DMS114 treated with DMSO at 0.1 percent for 48 hours (cell line): ENCODE data around the gene HTR1D.
"Not testable (repeated sequence)": the region's sequence is repeated elsewhere in the genome, so short reads cannot be mapped to it uniquely, and the experiment has no call there.

Experiments used
- DNase-seq: peaks from one replicate; lab custom pipeline; 2025; ENCODE audit not compliant: unreplicated experiment; lab: John Stamatoyannopoulos, UW

The HTR1D gene

GRCh38 chr1:23216771-23217420 is 406 bp downstream of the HTR1D start:
- DNase-seq: no peak

DNA sequence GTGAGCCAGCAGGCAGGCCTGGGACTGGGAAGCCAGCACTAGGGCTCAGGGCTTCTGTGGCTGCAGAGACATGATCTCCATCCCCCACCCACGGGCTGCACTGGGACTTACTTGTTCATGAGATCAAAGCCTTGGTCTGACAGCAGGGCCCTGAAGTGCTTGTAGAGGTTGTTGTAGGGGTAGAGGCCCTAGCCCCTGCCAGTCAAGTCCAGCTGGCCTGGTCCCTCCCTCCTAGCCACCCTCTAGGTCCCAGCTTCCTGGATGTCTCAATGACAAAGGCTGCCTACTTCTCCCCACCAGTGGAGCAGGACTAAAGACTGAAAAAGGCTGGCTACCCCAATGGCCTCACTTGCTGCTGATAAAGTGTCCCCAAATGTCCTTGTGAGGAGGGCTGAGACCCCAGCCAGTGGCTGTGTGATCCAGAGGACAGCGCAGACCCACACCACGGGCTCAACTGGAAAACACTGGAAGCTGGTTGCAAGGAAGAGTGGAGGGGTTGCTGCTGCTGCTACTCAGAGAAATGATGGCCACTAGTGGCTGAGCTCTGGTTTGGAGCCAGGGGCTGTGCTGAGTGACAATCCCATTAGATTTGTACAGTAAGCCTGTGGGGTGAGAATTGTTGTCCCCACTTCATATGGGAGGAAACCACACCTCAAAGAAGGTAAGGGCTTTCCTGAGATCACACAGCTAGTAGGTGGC is 1.4 kb downstream of the HTR1D start:
- DNase-seq: no peak

DNA sequence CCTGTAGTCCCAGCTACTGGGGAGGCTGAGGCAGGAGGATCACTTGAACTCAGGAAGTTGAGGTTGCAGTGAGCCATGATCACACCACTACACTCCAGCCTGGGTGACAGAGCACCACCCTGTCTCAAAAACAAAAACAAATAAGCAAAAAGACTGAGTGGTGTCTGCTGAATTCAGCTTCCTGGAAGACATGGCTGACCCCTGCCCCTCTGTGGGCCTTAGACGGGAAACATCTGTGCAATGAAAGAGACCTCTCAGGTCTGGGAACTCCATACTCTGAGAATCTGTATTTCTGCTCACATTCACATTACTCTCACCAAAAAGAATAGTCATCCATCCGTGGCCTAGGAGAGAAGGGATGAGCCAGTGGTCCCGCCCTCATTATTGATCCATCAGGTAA is 2.0 kb downstream of the HTR1D start:
- no peak for DNase-seq

DNA sequence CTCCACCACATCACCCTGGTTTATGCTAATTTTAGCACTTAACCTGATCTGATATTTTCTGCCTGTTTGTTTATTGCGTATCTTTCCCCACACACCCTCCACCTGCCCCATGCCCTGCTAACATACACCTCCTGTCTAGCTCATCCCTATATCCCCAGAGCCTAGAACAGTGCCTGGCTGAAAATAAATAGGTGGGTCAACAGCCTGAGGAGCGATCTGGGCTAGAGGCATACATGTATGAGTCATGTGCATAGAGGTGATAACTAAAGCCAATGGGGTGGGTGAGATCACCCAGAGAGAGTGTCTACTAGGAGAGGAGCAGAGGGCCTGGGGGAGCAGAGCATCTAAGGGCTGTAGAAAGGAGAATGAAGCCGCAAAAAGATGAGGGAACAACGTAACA is 2.7 kb downstream of the HTR1D start:
- DNase-seq: no peak

DNA sequence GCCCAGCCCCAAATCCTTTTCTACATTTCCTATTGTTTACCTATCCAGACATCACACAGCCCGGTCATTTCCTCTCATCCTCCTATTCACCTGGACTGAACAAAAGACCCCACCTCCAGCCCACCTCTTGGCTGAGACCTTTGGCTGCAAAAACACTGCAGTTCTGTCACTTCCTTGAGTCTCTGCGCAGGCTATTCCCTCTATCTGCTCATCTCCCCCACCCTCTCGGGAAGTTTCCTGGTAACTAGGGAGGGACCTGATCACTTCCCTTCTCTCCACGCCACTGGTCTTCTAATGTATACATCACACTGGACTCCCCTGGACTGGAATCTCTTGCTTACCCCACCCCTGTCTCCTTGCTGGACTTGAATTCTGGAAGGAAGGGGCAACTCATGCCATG is 5.3 kb downstream of the HTR1D start:
- DNase-seq: no peak

- no peak for DNase-seq
These were observed 6.3 kb downstream of the HTR1D start for GRCh38 chr1:23210963-23211362.

- DNase-seq: no peak
These were observed 6.9 kb downstream of the HTR1D start for GRCh38 chr1:23210351-23210785.

DNA sequence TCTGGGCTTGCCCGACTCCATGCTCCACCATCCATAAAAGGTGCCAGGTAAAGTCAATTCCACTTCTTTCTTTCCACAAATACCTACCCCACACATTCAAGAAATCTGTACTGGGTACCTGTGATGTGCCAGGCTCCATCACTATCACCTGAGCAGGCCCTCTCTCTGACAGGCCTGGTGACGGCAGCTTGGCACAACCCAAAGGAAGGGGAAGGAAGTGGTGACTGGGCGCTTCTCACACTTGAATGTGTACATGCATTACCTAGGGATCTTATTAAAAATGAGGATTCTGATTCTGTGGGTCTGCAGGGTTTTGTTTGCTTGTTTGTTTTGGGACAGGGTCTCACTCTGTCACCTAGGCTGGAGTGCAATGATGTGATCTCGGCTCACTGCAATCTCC is 7.5 kb downstream of the HTR1D start:
- no peak for DNase-seq

DNA sequence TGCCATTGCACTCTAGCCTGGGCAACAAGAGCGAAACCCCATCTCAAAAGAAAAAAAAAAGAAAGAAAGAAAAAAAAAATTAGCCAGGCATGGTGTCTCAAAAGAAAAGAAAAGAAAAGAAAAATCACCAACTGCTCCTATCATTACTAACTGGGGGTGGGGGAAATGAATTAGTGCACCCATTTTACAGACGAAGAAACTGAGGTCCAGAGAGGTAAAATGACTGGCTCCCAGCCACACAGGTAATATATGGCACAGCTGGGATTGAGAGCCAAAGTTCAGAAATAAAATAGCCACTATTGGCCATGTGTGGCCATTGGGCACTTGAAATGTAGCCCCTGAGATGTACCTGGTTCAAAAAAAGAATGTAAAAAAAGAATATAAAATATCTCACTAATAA is 8.8 kb downstream of the HTR1D start:
- no peak for DNase-seq

DNA sequence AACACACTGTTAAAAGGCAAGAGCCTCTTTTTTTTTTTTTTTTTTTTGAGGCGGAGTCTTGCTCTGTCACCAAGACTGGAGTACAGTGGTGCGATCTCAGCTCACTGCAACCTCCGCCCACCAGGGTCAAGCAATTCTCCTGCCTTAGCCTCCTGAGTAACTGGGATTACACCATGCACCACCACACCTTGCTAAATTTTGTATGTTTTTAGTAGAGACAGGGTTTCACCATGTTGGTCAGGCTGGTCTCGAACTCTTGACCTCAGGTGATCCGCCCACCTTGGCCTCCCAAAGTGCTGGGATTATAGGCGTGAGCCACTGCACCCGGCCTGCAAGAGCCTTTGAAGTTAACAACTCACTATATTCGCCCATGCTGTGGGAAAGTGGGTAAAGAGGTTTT is 9.6 kb downstream of the HTR1D start:
- not testable (repeated sequence) for DNase-seq

GRCh38 chr1:23202263-23202749 is 15.0 kb downstream of the HTR1D start:
- no peak for DNase-seq

DNA sequence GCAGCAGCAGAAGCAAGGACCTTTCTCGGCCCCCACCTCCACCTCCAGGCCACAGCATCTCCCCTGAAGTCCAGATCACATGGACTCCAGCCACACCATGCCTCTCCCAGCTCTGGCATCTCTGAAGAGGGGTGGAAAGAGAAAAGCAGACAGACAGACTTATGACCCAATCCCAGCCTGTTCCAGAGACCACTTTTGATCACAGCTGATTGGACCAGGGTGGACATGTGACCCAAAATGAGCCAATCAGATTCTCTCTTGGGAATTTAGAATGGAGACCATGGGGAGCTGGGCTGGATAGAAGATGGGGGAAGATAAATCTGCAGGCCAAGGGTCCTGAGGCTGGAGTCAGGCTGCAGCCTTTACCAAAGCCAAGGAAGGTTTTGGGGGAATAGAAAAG is 16.4 kb downstream of the HTR1D start:
- no peak for DNase-seq

- DNase-seq: no peak
These were observed 18.9 kb downstream of the HTR1D start for GRCh38 chr1:23198373-23198772.

GRCh38 chr1:23196627-23197328 is 20.5 kb downstream of the HTR1D start:
- no peak for DNase-seq

DNA sequence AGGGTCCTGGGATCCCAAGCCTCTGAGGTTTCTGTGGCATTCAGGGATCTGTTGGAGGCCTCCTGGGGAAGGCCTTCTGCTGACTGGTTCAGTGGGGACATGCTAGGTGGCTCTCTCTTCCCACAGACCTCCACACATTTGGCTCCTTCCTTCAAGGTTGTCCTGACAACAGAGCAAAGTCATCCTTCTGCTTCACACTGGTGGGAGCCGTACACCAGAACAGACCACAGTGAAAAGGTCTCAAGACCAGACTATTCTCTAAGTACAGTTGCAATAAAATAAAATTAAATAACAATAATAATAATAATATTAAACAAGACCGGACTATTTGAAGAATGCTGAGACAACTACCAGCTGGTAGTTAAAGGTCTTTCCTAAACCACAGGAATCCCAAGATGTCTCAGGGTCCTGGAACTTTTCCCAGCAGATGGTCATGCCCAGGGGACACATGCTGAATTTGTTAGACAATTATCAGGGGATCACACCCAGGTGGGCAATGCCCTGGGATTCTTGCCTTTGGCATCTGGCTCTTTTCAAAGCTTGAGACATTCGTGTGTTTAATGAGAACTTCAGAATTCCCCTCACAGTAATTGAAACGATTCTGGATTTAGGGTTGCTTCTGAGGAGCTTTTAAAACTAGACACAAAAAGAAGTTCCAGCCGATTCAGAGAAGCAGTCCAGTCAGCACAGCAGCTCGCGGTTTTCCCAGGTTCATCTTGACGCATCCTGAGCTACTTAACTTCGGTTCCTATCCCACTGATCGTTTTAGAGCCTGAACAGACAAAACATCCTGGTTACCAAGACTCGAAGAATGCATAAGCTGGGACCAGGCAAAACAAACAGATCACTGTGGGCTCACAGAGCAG is 22.9 kb downstream of the HTR1D start:
- no peak for DNase-seq

DNA sequence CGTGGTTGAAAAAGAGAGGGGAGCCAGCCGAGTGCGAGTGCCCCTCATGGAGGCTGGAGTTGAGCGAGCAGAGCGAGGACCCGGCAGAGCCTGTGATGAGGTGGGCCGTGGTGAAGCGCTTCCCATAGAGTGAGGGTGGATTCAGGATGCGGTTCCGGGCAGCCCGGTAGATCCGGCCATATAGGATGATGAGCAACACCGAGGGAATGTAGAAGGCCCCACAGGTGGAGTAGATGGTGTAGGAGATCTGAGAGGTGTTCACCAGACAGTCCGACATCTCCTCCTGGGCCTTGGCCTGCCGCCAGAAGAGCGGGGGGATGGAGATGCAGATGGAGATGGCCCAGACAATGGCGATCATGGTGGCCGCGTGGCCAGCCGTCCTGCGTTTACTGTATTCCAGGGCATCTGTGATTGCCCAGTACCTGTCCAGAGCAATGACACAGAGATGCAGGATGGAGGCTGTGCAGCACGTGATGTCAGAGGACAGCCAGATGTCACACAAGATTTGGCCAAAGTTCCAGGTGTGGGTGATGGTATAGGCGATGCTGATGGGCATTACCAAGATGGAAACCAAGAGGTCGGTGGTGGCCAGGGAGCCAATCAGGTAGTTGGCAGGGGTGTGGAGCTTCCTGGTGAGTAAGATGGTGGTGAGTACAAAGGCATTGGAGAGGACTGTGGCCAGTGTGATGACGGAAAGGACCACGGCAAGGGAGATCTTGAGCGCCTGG is 23.7 kb downstream of the HTR1D start:
- DNase-seq: no peak

GRCh38 chr1:23191199-23191598 is 26.1 kb downstream of the HTR1D start:
- DNase-seq: no peak

DNA sequence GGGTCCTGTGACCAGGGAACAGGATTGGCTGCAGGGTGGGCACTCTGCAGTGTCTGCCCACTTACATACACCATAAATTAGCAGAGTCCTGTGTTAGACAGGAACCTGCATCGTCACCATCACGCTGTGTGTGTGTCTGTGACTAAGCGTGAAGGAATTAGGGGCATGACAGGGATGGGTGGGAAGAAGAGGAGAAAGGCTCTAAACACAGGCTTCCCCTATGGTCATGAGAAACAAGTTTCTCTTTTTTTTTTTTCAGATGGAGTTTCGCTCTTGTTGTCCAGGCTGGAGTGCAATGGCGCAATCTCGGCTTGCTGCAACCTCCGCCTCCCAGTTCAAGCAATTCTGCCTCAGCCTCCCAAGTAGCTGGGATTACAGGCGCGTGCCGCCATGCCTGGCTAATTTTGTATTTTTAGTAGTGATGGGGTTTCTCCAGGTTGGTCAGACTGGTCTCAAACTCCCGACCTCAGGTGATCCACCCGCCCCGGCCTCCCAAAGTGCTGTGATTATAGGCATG is 28.3 kb downstream of the HTR1D start:
- not testable (repeated sequence) for DNase-seq

GRCh38 chr1:23188434-23188884 is 28.8 kb downstream of the HTR1D start:
- DNase-seq: no peak

DNA sequence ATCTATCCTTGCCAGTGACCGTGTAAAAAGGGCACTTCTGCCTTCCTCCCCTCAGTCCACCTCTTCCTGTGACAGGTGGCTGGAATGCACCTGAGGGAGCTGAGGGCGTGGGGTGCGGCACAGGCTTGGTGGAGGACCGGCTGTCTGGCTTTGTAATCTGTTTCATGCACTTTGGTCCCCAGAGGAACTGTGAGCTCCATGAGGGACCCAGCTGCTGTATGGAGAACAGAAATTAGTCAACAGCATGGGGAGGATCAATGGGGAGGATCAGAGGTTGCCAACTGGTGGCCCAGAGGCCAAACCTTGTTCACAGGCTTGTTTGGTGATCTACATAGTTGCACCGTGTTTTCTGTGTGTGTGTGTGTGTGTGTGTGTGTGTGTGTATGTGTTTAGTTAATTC is 29.7 kb downstream of the HTR1D start:
- no peak for DNase-seq
